T-helper 1 cell treated with Interleukin-12 subunit alpha and Interleukin-12 subunit beta and Interleukin-4 antibody, amounts not matched to agents 30 ng/mL and 1 ng/mL, for 36 hours (primary cell): ENCODE results near the gene ZBTB20. TPM values are rescaled to one million over a fixed set of nuclear protein-coding genes. Genes with fewer than 3 reads are reported as not detected.
"Not testable (repeated sequence)": the region's sequence is repeated elsewhere in the genome, so short reads cannot be mapped to it uniquely, and the experiment has no call there.

Experiments
- intact Hi-C: fragments of 100-400 bp; cut with micrococcal nuclease; formaldehyde crosslinking; loops from one replicate; pipeline ENCODE4 v1.15.1; 2024
- total RNA-seq: library from RNA; stranded (reverse); gene quantifications from 2 replicates; pipeline ENCODE4 v1.2.3, GENCODE V29; 2022

ZBTB20 gene
- total RNA-seq, 1 donor from 2014 or later = 10.2 TPM

- intact Hi-C loops = no loop called here
Observed at GRCh38 chr3:114687151-114687550, 459.9 kb downstream of the ZBTB20 start.

GRCh38 chr3:114686621-114687020, 460.5 kb downstream of the ZBTB20 start:
- intact Hi-C loops = no loop called here

- intact Hi-C loops = no loop called here
Observed at GRCh38 chr3:114685161-114685560, 461.9 kb downstream of the ZBTB20 start.

GRCh38 chr3:114680299-114680698, 466.8 kb downstream of the ZBTB20 start:
- intact Hi-C loops = no loop called here

- intact Hi-C loops = not testable (repeated sequence)
Observed at GRCh38 chr3:114679773-114680172, 467.3 kb downstream of the ZBTB20 start.

DNA sequence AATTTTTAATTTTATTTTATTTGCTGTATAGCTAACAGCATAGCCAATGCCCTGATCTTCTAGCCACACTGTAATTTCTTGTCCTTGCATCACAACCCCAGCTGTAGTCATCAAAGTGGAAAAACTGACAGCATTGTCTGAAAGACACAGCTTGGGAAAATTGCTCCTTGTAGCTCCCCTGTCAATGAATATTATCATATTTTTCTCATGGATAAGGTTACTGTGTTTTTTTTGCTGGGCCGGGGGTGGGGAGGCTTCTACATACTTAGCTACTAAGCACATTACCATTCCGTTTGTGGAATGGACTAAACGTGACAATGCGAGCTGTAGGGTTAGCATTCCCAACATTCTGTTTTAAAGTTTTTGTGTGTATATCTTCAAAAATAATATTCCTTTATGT, 472.0 kb downstream of the ZBTB20 start:
- intact Hi-C loops = no loop called here

- intact Hi-C loops = no loop called here
Observed at GRCh38 chr3:114674036-114674435, 473.1 kb downstream of the ZBTB20 start.

DNA sequence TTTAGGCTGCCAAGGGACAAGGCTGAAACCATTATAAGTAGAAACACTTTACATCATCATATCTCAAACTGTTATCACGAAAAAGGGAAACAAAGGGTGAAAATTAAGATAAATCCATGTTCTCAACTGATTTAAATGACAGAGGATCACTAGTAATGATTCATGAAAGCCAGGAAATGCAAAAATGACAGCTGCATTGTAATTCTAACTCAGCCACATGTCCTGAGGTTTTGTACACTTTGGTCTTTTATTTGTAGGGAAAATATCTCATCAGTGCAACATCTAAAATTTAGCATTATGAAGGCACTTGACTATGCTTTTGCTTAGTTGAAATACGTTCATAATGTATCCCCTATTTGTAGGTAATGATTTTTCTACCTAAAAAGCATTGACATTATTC, 473.6 kb downstream of the ZBTB20 start:
- intact Hi-C loops = no loop called here

- intact Hi-C loops = no loop called here
Observed at GRCh38 chr3:114672692-114673447, 474.2 kb downstream of the ZBTB20 start.

GRCh38 chr3:114671741-114672510, 475.2 kb downstream of the ZBTB20 start:
- intact Hi-C loops = no loop called here

DNA sequence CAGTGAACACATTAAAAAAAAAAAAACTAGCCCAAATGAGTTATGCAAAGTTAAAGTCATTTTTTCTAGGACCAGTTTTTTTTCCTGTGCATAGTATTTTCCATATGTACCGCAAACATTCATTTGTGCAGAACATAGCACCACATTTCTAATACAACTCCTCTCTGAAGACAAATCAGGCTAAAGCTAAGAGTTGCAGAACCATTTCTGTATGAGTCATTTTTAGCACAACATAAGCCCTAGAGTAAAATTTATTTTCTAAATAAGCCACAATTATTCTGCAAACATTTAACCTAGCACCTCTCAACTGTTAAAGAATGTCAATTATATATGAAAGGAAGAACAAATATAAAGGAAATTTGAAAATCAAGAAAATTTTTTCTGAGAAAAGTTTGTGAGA, 477.5 kb downstream of the ZBTB20 start:
- intact Hi-C loops = no loop called here

DNA sequence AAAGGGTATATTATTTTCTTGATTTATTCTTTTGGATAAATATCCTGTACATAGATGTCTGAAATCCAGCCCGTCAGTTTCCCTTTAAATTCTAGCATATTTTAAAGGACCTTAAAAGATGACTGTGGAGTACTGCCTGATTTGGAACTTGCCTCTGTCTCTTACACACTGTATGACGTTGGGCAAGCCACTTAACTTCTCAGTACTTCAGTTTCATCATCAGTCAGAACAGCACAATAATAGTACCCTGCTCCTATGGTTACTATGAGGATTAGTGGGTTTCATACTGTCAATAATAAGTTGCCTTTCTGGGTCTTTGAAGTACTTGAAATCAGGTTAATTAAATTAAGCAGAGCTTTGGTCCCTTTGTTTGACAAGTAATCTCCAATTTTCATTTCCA, 479.0 kb downstream of the ZBTB20 start:
- intact Hi-C loops = no loop called here

GRCh38 chr3:114666623-114667022, 480.5 kb downstream of the ZBTB20 start:
- intact Hi-C loops = no loop called here

DNA sequence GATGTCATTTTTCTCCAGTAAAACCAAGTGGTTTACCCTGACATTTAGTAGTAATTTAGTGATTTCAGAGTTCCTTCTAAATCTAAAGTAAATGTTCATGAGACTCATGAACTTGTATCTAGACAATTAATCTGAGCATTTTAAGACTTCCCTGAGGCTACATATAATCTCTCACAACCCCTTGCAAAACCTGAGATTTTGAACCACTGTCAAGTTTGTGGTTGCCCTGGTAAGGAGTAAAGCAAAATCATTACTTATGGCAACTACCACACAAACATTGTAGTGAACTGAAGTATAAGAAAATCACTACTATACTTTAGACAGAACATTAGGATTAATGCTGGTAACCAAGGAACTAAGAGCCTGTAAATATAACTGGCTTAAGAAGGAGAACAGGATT, 483.1 kb downstream of the ZBTB20 start:
- intact Hi-C loops = no loop called here

- intact Hi-C loops = no loop called here
Observed at GRCh38 chr3:114660808-114661207, 486.3 kb downstream of the ZBTB20 start.

GRCh38 chr3:114660124-114660523, 487.0 kb downstream of the ZBTB20 start:
- intact Hi-C loops = no loop called here

GRCh38 chr3:114659109-114660061, 487.7 kb downstream of the ZBTB20 start:
- intact Hi-C loops = no loop called here

DNA sequence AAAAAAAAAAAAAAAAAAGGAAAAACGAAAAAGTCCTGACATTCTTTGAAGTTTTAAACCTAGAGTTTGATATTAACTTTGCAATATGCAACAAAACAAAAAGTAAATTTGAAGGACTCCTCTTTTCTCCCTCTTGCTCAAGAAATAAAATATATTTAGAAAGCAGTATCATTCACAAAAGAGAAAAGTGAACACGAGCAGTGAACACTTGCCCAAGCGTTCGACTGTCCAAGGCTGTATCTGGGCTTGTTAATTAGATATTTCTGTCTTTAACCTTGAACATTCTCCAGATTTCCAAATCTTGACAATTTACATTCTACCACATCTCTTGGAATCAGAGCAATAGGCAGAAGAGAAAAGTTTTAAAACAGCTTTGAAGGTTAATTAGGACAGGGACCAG, 495.5 kb downstream of the ZBTB20 start:
- intact Hi-C loops = no loop called here

DNA sequence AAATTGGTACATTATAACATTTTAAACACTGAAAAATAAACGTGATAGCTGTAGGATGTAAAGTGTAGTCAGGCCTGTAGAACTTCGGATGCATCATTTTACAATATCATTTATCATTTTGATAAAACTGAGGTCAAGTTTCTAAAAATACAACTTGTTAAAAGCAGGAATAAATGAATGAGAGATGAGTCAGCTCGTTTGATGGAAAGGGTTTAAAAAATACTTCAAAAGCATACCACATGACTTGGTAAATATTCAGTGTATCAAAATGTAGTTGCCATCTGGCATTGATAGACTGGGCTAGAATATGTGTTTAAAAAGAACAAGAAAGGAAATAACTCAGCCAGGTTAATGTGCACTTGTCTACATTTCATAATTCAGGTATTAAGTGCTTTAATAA, 496.3 kb downstream of the ZBTB20 start:
- intact Hi-C loops = no loop called here

- intact Hi-C loops = no loop called here
Observed at GRCh38 chr3:114649331-114649730, 497.8 kb downstream of the ZBTB20 start.

DNA sequence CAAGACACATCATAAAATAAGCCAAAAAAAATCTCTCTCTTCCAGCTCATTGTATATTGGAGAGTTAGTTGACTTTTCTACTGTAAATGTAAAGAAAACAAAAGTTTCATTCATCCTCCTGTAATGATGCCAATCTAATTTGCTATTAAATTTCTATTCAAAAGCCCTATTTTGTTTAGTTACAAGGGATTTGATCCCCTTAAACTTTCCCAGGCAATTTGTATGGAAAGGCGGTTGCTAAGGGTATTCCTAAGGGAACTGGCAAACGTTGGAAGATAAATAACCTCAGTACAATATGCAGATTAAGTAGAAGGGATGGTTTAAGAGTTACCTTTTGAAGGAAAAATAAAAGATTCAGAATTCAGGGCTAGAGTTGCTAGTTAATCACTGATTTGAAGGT, 500.6 kb downstream of the ZBTB20 start:
- intact Hi-C loops = no loop called here

DNA sequence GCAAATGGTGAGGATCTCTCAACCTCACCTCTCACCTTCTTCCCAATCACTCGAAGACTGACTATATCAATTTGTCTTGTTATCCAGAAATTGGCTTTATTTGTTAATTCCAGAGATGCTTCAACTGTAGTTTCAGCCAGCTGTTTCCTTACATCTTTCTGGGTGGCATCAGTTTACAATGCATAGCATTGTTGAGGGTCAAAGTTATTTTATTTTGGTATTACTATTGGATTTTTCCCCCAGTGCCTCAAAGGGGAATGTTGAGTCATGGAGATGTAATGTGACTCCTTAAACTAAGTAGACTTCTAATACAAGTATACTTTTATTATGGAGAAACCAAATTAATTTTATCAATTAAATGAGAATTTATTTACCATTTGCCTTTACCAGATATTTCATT, 501.7 kb downstream of the ZBTB20 start:
- intact Hi-C loops = no loop called here
